HepG2 (cell line): ENCODE data around the gene B4GALT2. TPM values are rescaled to one million over a fixed set of nuclear protein-coding genes. Genes with fewer than 3 reads are reported as not detected.

Experiments
- HOXA3 ChIP-seq: sonication (generic); formaldehyde crosslinking; IDR thresholded peaks from 2 replicates; pipeline ENCODE4 v1.5.0; 2020; ENCODE audit warnings: missing genetic modification reagents
- KLF15 ChIP-seq: sonication (generic); formaldehyde crosslinking; IDR thresholded peaks from 2 replicates; pipeline ENCODE4 v1.8.1; 2023; ENCODE audit warnings: borderline replicate concordance, mild to moderate bottlenecking, inconsistent platforms, missing genetic modification reagents, mixed read lengths
- MAZ ChIP-seq, 2 experiments: sonication (generic) in 1 of 2; formaldehyde crosslinking in 1 of 2; IDR thresholded peaks; 2 replicates each; pipeline versions ENCODE4 v1.5.0 to v1.6.1; 2012 to 2020; ENCODE audit warnings: low read depth in 2 of 2, mild to moderate bottlenecking in 2 of 2, borderline replicate concordance in 1 of 2, improper control_type of control experiment in 1 of 2, low read length in 1 of 2, missing genetic modification reagents in 1 of 2, moderate library complexity in 1 of 2
- ONECUT2 ChIP-seq: sonication (generic); formaldehyde crosslinking; IDR thresholded peaks from 2 replicates; pipeline ENCODE4 v1.4.0; 2020; ENCODE audit warnings: missing genetic modification reagents
- PHF5A ChIP-seq: IDR thresholded peaks from one replicate; pipeline ENCODE4 v1.6.1; 2018; ENCODE audit warnings: low read depth, missing genetic modification reagents; ENCODE audit not compliant: unreplicated experiment
- ZNF772 ChIP-seq: sonication (generic); formaldehyde crosslinking; IDR thresholded peaks from 2 replicates; pipeline ENCODE4 v1.5.0; 2020; ENCODE audit warnings: mild to moderate bottlenecking, missing genetic modification reagents
- ZNF788 ChIP-seq: sonication (generic); formaldehyde crosslinking; IDR thresholded peaks from 2 replicates; pipeline ENCODE4 v1.5.0; 2020; ENCODE audit warnings: mild to moderate bottlenecking, missing genetic modification reagents, borderline replicate concordance
- ZSCAN25 ChIP-seq: sonication (generic); formaldehyde crosslinking; IDR thresholded peaks from 2 replicates; pipeline ENCODE4 v1.8.0; 2022; ENCODE audit warnings: mild to moderate bottlenecking, missing genetic modification reagents
- polyA plus RNA-seq, 8 experiments: library from polyadenylated mRNA; depleted of rRNA in 3 of 8; stranded (reverse) in 7 of 8; unstranded in 1 of 8; fragments of >200 nt; fragmentation: Illumina TruSeq in 4 of 8; extraction: Trizol in 4 of 8; gene quantifications; 2 replicates each; pipeline versions ENCODE4 v1.2.1 to v1.2.3, GENCODE V29; 2011 to 2016; ENCODE audit warnings: low read depth in 4 of 8, missing spikeins in 1 of 8, mixed read lengths in 1 of 8; ENCODE audit not compliant: insufficient read depth in 1 of 8
- total RNA-seq, 5 experiments: library from RNA; depleted of rRNA; stranded (reverse); fragments of >200 nt; fragmentation: Illumina TruSeq; extraction: Trizol; gene quantifications; 2 replicates each; pipeline ENCODE4 v1.2.3, GENCODE V29; 2016; ENCODE audit warnings: low read depth in 1 of 5
- TF ChIP-seq, protein P1 (sequence below): IDR thresholded peaks from 2 replicates; pipeline ENCODE4 v1.4.0; 2020; ENCODE audit warnings: mild to moderate bottlenecking, missing genetic modification reagents
- TF ChIP-seq, protein P2 (sequence below): IDR thresholded peaks from 2 replicates; pipeline ENCODE4 v1.6.1; 2016; ENCODE audit warnings: low read depth, borderline replicate concordance
- TF ChIP-seq, protein P3 (sequence below): sonication (generic); formaldehyde crosslinking; IDR thresholded peaks from 2 replicates; pipeline ENCODE4 v1.4.0; 2020; ENCODE audit warnings: low read depth, mild to moderate bottlenecking, missing genetic modification reagents

Gene B4GALT2
- total and polyA plus RNA-seq, 2 of the 13 experiments (the other 11 are each of a cell fraction or from before 2014, with no cell fraction given) = 41.9 to 78.0 TPM

DNA sequence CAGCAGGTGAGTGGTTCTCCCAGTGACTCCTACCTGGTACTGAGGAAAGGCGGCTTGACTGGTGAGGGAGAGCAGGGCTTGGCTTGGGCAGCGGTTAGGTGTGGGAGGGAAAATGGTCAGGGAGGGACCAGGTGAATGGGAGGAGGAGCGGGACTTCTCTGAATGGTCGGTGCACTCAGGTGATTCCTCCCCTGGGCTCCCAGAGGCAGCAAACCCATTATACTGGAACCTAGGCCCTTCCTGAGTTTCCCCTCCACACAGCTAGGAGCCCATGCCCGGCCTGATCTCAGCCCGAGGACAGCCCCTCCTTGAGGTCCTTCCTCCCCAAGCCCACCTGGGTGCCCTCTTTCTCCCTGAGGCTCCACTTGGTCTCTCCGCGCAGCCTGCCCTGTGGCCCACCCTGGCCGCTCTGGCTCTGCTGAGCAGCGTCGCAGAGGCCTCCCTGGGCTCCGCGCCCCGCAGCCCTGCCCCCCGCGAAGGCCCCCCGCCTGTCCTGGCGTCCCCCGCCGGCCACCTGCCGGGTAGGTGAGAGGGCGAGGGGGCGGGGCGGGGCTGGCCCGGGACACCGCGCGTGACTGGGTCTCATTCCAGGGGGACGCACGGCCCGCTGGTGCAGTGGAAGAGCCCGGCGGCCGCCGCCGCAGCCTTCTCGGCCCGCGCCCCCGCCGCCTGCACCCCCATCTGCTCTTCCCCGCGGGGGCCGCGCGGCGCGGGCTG lies 43.1 kb upstream of the B4GALT2 start (continued):
- TF ChIP-seq, protein P1, sequence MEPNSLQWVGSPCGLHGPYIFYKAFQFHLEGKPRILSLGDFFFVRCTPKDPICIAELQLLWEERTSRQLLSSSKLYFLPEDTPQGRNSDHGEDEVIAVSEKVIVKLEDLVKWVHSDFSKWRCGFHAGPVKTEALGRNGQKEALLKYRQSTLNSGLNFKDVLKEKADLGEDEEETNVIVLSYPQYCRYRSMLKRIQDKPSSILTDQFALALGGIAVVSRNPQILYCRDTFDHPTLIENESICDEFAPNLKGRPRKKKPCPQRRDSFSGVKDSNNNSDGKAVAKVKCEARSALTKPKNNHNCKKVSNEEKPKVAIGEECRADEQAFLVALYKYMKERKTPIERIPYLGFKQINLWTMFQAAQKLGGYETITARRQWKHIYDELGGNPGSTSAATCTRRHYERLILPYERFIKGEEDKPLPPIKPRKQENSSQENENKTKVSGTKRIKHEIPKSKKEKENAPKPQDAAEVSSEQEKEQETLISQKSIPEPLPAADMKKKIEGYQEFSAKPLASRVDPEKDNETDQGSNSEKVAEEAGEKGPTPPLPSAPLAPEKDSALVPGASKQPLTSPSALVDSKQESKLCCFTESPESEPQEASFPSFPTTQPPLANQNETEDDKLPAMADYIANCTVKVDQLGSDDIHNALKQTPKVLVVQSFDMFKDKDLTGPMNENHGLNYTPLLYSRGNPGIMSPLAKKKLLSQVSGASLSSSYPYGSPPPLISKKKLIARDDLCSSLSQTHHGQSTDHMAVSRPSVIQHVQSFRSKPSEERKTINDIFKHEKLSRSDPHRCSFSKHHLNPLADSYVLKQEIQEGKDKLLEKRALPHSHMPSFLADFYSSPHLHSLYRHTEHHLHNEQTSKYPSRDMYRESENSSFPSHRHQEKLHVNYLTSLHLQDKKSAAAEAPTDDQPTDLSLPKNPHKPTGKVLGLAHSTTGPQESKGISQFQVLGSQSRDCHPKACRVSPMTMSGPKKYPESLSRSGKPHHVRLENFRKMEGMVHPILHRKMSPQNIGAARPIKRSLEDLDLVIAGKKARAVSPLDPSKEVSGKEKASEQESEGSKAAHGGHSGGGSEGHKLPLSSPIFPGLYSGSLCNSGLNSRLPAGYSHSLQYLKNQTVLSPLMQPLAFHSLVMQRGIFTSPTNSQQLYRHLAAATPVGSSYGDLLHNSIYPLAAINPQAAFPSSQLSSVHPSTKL (CRISPR knock-in tag) = no peak
- TF ChIP-seq ZSCAN25 (peak; percentile 18; the same call in 1 of the 2 replicates), HOXA3 (CRISPR knock-in tag) (no peak), ZNF788 (CRISPR knock-in tag) (no peak), PHF5A (CRISPR knock-in tag) (no peak), ZNF772 (CRISPR knock-in tag) (0 out of 2 replicates have a peak, but pooled peaks have one; percentile 36), KLF15 (CRISPR knock-in tag) (no peak), MAZ (IDR thresholded peaks at IDR 0.05; ENCODE audit: borderline replicate concordance, low read depth, low read length) (no peak), MAZ (CRISPR knock-in tag; IDR thresholded peaks at IDR 0.05; ENCODE audit: low read depth) (no peak; the same call in 1 of the 2 replicates), ONECUT2 (no peak)
- TF ChIP-seq, protein P2, sequence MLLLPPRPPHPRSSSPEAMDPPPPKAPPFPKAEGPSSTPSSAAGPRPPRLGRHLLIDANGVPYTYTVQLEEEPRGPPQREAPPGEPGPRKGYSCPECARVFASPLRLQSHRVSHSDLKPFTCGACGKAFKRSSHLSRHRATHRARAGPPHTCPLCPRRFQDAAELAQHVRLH (CRISPR knock-in tag) = no peak
- TF ChIP-seq, protein P3, sequence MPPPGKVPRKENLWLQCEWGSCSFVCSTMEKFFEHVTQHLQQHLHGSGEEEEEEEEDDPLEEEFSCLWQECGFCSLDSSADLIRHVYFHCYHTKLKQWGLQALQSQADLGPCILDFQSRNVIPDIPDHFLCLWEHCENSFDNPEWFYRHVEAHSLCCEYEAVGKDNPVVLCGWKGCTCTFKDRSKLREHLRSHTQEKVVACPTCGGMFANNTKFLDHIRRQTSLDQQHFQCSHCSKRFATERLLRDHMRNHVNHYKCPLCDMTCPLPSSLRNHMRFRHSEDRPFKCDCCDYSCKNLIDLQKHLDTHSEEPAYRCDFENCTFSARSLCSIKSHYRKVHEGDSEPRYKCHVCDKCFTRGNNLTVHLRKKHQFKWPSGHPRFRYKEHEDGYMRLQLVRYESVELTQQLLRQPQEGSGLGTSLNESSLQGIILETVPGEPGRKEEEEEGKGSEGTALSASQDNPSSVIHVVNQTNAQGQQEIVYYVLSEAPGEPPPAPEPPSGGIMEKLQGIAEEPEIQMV (CRISPR knock-in tag) = no peak
